BLaER1 treated with 17β-estradiol and CSF1 and Interleukin-3, amounts not matched to agents 10 nM and 100 nM (cell line): ENCODE data around the gene NPHP4.

Experiments
- H3K27ac ChIP-seq, 11 experiments: shearing (Covaris generic); formaldehyde crosslinking; 2 replicates each; pipeline ENCODE4 v1.8.1; 2022
- H3K27me3 ChIP-seq, 11 experiments: shearing (Covaris generic); formaldehyde crosslinking; 2 replicates each; pipeline ENCODE4 v1.8.1; 2022
- H3K36me3 ChIP-seq, 11 experiments: shearing (Covaris generic); formaldehyde crosslinking; 2 replicates each; pipeline ENCODE4 v1.8.1; 2022
- H3K4me1 ChIP-seq, 10 experiments: shearing (Covaris generic); formaldehyde crosslinking; 2 replicates each; pipeline ENCODE4 v1.8.1; 2022
- H3K4me2 ChIP-seq, 11 experiments: shearing (Covaris generic); formaldehyde crosslinking; 2 replicates each; pipeline ENCODE4 v1.8.1; 2022
- H3K4me3 ChIP-seq, 10 experiments: shearing (Covaris generic); formaldehyde crosslinking; 2 replicates each; pipeline ENCODE4 v1.8.1; 2022
- H3K9ac ChIP-seq, 11 experiments: shearing (Covaris generic); formaldehyde crosslinking; 2 replicates each; pipeline ENCODE4 v1.8.1; 2022
- H3K9me3 ChIP-seq, 11 experiments: shearing (Covaris generic); formaldehyde crosslinking; replicated peaks in 1 of 11; 2 replicates each; pipeline ENCODE4 v1.8.1; 2022
- H4K20me1 ChIP-seq, 11 experiments: shearing (Covaris generic); formaldehyde crosslinking; 2 replicates each; pipeline ENCODE4 v1.8.1; 2022
- Cebpa-rat ChIP-seq, 11 experiments: shearing (Covaris generic); IDR thresholded peaks; 2 replicates each; pipeline ENCODE4 v1.8.1; 2022

The NPHP4 gene

DNA sequence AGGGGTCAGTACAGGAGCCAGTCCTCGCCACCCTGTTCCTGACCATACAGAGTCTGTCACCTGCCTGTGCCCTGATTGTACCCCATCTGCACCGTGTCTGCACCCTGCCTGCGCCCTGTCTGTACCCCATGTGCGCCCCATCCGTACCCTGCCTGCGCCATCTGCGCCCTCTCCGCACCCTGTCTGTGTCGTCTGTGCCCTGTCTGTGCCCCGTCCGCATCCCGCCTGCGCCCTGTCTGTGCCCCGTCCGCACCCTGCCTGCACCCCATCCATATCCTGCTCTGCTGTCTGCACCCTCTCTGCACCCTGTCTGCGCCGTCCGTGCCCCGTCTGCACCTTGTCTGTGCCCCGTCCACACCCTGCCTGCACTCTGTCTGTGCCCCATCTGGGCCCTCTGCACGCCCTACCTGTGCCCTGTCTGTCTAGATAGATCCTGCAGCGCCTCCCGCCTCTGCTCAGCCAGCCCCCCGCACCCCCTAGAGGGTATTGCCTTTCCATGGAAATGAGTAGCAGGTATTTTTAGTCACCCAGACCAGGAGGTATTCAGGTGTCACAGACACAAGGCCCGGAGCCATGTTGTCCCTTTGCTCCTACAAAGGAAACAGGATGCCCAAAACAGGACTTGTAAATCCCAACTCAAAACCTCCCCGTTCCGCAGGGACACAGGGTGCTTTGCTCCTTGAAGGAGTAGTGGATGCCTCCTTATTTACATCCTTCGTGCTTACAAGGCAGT lies 7.7 kb upstream of the NPHP4 start:
- Histone ChIP-seq H3K27ac (no peak overlapping the region), H3K4me3 (no peak overlapping the region), H4K20me1 (peaks cover 0 to 99% (median 86%) of the 10 kb centered on the region in 11 experiments; a peak in 20 of 22 replicates), H3K36me3 (peaks cover 0 to 34% (median 14%) of the 10 kb centered on the region in 11 experiments; a peak in 13 of 22 replicates), H3K4me2 (0 out of 22 replicates have a peak overlapping the region, but pooled peaks of 2 of the 11 experiments have one; percentile 10 to 17), H3K9me3 (no peaks in the 10 kb centered on the region), H3K9ac (peak overlapping the region in 1 of 11 experiments; percentile 28; a peak in 1 of 22 replicates), H3K27me3 (no peaks in the 10 kb centered on the region), H3K4me1 (peaks cover 16 to 78% (median 67%) of the 10 kb centered on the region in 10 experiments)
- no peak for TF ChIP-seq Cebpa-rat (IDR thresholded peaks at IDR 0.05)

DNA sequence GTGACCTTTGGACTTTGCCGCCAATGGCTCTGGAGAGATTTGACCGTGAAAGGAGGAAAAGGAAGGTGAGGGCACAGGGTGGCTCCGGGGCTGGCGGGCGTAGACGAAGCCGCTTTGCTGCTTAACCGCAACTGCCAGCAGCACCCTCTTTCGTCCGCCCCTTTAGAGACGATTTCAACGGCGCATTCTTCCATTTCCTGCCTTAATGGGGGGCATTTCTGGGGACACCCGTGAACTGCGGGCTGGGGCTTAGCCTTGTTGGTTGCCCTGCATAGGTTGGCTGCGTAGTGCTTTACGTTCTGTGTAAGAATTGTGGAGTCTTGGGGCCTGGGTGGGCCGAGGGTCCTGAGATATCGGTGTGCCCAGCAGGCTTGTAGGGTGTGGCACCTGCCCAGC lies 6.7 kb upstream of the NPHP4 start:
- peaks cover 0 to 100% (median 92%) of the 10 kb centered on the region in 11 experiments; a peak in 20 of 22 replicates for H4K20me1 ChIP-seq
- H3K4me3 ChIP-seq = no peak overlapping the region
- H3K4me1 ChIP-seq = peaks cover 25 to 80% (median 70%) of the 10 kb centered on the region in 10 experiments
- peak overlapping the region in 3 of 11 experiments; percentile 10 to 17 (median 11); a peak in 2 of 22 replicates for H3K4me2 ChIP-seq
- no peak overlapping the region for H3K9ac ChIP-seq
- H3K27ac ChIP-seq = 0 out of 22 replicates have a peak overlapping the region, but pooled peaks of 1 of the 11 experiments have one; percentile 7
- peaks cover 0 to 34% (median 14%) of the 10 kb centered on the region in 11 experiments; a peak in 13 of 22 replicates for H3K36me3 ChIP-seq
- TF ChIP-seq Cebpa-rat (IDR thresholded peaks at IDR 0.05) = no peak
- H3K9me3 ChIP-seq = no peaks in the 10 kb centered on the region
- H3K27me3 ChIP-seq = no peaks in the 10 kb centered on the region

DNA sequence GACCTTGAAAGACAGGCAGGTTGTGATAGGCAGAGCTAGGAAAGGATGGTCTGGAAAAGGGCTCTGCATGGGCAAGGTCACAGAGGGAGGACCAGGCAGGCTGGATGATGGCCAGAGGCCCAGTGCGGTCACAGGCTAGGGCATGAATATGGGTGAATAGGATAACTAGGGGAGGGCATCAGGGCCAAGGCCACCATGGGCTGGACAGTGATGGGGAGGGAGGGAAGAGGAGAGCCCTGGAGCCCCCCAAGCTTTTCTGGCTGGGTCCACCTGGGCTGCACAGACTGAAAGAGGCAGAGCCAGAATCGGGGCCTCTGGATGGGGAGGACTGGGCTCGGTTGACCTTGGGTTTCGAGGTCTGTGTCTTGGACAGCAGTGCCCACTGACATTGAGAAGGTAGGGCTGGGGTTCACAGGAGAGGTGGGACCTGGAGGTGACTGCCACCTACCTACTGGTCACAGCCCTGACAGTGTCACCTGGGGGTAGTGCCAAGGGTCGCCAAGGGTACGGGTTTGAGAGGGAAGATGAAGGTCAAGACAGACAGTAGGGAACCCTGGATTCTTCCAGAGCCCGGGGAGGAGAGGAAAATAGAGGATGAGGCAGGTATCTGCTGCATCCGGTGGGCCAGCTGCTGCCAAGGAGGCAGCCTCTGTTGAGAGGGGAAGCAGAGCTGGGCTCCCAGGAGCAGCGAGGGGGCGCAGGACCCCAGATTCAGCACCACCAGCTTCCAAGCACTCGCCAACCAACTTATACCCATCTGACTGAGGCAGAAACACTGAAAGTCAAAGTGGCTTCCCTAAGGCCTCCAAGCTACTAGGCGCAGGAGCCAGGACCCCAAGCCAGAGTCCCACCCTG lies 6.1 kb upstream of the NPHP4 start:
- Histone ChIP-seq H3K4me3 (no peak overlapping the region), H3K36me3 (peaks cover 0 to 34% (median 14%) of the 10 kb centered on the region in 11 experiments; a peak in 13 of 22 replicates), H3K4me2 (no peak overlapping the region), H3K27me3 (no peaks in the 10 kb centered on the region), H4K20me1 (peaks cover 0 to 100% (median 90%) of the 10 kb centered on the region in 11 experiments; a peak in 19 of 22 replicates), H3K27ac (0 out of 22 replicates have a peak overlapping the region, but pooled peaks of 1 of the 11 experiments have one; percentile 7), H3K4me1 (peaks cover 32 to 80% (median 74%) of the 10 kb centered on the region in 10 experiments), H3K9ac (no peak overlapping the region), H3K9me3 (no peaks in the 10 kb centered on the region)
- TF ChIP-seq Cebpa-rat (IDR thresholded peaks at IDR 0.05) = no peak

DNA sequence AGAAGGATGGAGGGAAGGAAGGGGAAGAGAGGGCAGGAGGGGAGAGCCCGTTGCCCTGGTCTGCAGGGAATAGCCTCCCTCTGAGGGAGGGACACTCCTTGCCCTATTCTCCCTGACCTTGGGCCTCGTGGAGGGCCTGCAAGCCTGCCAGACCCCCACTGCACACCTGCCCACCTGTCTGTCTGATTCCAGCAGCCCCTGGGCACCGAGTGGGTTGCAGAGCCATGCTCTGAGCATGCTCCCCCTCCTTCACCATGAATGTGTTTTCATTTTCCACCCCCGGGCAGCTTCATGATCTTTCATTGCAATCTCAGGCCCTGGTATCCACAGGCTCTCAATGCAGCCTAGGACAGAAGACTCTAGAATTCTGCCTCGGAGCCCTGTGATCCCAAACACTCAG lies 5.1 kb upstream of the NPHP4 start:
- Histone ChIP-seq H3K4me1 (peaks cover 34 to 71% (median 66%) of the 10 kb centered on the region in 10 experiments), H3K4me2 (peak overlapping the region in 3 of 11 experiments; percentile 95 to 99 (median 99); a peak in 4 of 22 replicates), H3K36me3 (peaks cover 0 to 28% (median 14%) of the 10 kb centered on the region in 11 experiments; a peak in 13 of 22 replicates), H3K9ac (0 out of 22 replicates have a peak overlapping the region, but pooled peaks of 1 of the 11 experiments have one; percentile 27), H4K20me1 (peaks cover 0 to 94% (median 80%) of the 10 kb centered on the region in 11 experiments; a peak in 19 of 22 replicates), H3K27ac (0 out of 22 replicates have a peak overlapping the region, but pooled peaks of 1 of the 11 experiments have one; percentile 22), H3K27me3 (no peaks in the 10 kb centered on the region), H3K4me3 (no peak overlapping the region), H3K9me3 (no peaks in the 10 kb centered on the region)
- no peak for TF ChIP-seq Cebpa-rat (IDR thresholded peaks at IDR 0.05)

DNA sequence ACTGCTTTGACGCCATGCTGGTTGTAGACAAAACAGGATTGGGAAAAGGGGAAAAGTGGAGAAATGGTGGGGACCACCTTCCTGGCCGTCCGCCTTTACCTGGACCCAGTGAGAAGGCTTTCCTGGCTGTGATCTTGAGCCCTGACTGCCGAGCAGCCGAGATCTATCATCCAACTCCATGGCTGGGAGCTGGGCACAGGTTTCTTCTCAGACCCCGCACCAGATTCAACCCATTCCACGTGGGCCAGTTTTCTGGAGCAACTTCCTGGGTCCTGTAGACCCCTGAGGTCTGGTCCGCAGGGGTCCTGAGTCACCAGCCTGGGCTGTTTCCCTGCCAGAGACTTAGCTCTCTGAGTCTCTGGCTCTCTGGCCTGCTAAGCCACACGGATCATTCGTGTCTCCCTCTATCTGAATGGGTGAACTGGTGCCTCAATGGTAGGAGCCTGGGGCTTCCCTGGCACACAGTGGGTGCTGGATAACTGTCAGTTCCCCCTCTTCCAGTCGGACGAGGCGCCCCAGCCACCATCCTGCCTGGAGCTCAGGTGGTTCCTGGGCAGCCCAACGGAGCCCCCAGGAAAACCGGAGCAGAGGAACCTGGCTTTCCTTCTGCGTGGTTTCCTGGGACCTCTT lies 4.5 kb upstream of the NPHP4 start:
- H3K4me1 ChIP-seq = peaks cover 34 to 65% (median 61%) of the 10 kb centered on the region in 10 experiments
- no peaks in the 10 kb centered on the region for H3K9me3 ChIP-seq
- peaks cover 0 to 88% (median 74%) of the 10 kb centered on the region in 11 experiments; a peak in 18 of 22 replicates for H4K20me1 ChIP-seq
- H3K27ac ChIP-seq = 0 out of 22 replicates have a peak overlapping the region, but pooled peaks of 1 of the 11 experiments have one; percentile 22
- no peaks in the 10 kb centered on the region for H3K27me3 ChIP-seq
- H3K4me3 ChIP-seq = no peak overlapping the region
- TF ChIP-seq Cebpa-rat (IDR thresholded peaks at IDR 0.05) = no peak
- peak overlapping the region in 2 of 11 experiments; percentile 2 to 27; a peak in 1 of 22 replicates for H3K9ac ChIP-seq
- H3K4me2 ChIP-seq = peak overlapping the region in 7 of 11 experiments; percentile 9 to 99 (median 95); a peak in 8 of 22 replicates
- peaks cover 0 to 28% (median 14%) of the 10 kb centered on the region in 11 experiments; a peak in 13 of 22 replicates for H3K36me3 ChIP-seq

DNA sequence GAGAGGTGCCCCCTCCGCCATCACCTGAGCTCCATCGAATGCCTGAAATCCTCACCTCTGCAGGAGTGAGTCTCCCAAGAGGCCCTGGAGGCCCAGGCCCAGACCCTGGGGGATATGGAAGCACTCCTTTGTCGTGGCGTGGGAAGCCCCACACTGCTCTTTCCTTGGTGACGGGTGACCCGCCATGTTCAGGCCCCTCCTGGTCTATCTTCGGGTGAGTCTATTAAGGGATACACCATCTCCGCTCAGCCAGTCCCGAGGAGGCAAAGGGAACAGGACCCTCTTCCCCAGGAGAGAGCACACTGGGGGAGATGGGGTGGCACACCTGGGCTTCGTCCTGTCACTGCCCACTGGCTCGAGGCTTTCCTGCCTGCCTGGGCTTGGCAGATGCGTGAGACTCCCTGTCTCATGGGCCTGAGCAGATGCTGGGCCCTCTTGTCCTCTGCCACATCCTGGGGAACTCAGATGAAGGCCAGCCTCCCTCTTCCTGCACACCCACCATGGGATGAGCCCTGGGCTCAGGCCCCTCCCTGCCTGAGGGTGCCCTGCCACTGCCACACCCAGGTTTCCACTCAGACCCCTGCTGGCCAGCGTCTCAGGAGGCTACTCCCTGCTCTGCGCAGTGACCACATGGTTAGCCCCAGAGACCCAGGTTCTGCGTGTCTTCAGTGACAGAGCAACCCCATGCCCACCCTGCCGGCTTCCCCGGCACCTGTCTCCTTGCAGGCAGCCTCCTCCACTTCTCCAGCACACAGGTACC lies 3.8 kb upstream of the NPHP4 start:
- H3K9ac ChIP-seq = 0 out of 22 replicates have a peak overlapping the region, but pooled peaks of 2 of the 11 experiments have one; percentile 2
- no peak overlapping the region for H3K4me3 ChIP-seq
- H4K20me1 ChIP-seq = peaks cover 0 to 86% (median 68%) of the 10 kb centered on the region in 11 experiments; a peak in 17 of 22 replicates
- H3K27me3 ChIP-seq = no peaks in the 10 kb centered on the region
- TF ChIP-seq Cebpa-rat (IDR thresholded peaks at IDR 0.05) = no peak
- no peaks in the 10 kb centered on the region for H3K9me3 ChIP-seq
- peaks cover 0 to 28% (median 14%) of the 10 kb centered on the region in 11 experiments; a peak in 13 of 22 replicates for H3K36me3 ChIP-seq
- peaks cover 34 to 61% (median 58%) of the 10 kb centered on the region in 10 experiments for H3K4me1 ChIP-seq
- peak overlapping the region in 10 of 11 experiments; percentile 9 to 99 (median 96); a peak in 15 of 22 replicates for H3K4me2 ChIP-seq
- H3K27ac ChIP-seq = peak overlapping the region in 3 of 11 experiments; percentile 18 to 51 (median 21); a peak in 3 of 22 replicates
